ENCODE measurements around the gene TMEM86B. TPM values are rescaled to one million over a fixed set of nuclear protein-coding genes. Genes with fewer than 3 reads are reported as not detected.
"Not testable (repeated sequence)": the region's sequence is repeated elsewhere in the genome, so short reads cannot be mapped to it uniquely, and the experiment has no call there.

TMEM86B gene
- total and polyA plus RNA-seq, 2 donors (not counting 1 experiment from before 2014, with no cell fraction given), result 0.34 to 1.3 TPM

GRCh38 chr19:55206664-55207500, 21.7 kb downstream of the TMEM86B start:
- peak overlapping the region; percentile 34 for H3K4me2 ChIP-seq (ENCODE audit: extremely low read depth, insufficient read depth, low read length)

GRCh38 chr19:55202199-55202598, 26.4 kb downstream of the TMEM86B start:
- not testable (repeated sequence) for DNase-seq (ENCODE audit: low read depth in 2 of 2); H3K79me2 ChIP-seq (ENCODE audit: control insufficient read depth, insufficient read depth, low read length); H3K36me3 ChIP-seq (ENCODE audit: control insufficient read depth, insufficient read depth, low read length); H2AFZ ChIP-seq (ENCODE audit: low read length); H3K4me2 ChIP-seq (ENCODE audit: extremely low read depth, insufficient read depth, low read length); H3K27me3 ChIP-seq (ENCODE audit: control insufficient read depth, insufficient read depth, low read length); H3K4me1 ChIP-seq (ENCODE audit: control insufficient read depth, extremely low read depth, insufficient read depth, low read length); H3K4me3 ChIP-seq (replicated peaks in 1 of 4; ENCODE audit: control extremely low read depth in 1 of 4, insufficient read depth in 1 of 4, low read depth in 3 of 4, low read length in 4 of 4); H3K27ac ChIP-seq (ENCODE audit: insufficient read depth, low read length); H3K9ac ChIP-seq (ENCODE audit: insufficient read depth, low read length); H4K20me1 ChIP-seq (ENCODE audit: control insufficient read depth, extremely low read depth, insufficient read depth, low read length); H3K9me3 ChIP-seq (ENCODE audit: control insufficient read depth, insufficient read depth, low read depth, low read length)
- peak in 1 of 2 donors; percentile 27 for TF ChIP-seq CTCF (conservative IDR thresholded peaks at IDR 0.05 in 1 of 2, IDR thresholded peaks at IDR 0.05 in 1 of 2; ENCODE audit: low read depth in 1 of 2, low read length in 2 of 2)

More at GRCh38 chr19:55206664-55207500, 21.7 kb downstream of the TMEM86B start:
- Histone ChIP-seq H3K9ac (ENCODE audit: insufficient read depth, low read length) (peak overlapping the region; percentile 23), H3K9me3 (ENCODE audit: control insufficient read depth, insufficient read depth, low read depth, low read length) (no peaks in the 10 kb centered on the region), H2AFZ (ENCODE audit: low read length) (no peak overlapping the region), H3K36me3 (ENCODE audit: control insufficient read depth, insufficient read depth, low read length) (no peaks in the 10 kb centered on the region), H3K27me3 (ENCODE audit: control insufficient read depth, insufficient read depth, low read length) (no peaks in the 10 kb centered on the region), H3K4me3 (replicated peaks in 1 of 4; ENCODE audit: control extremely low read depth in 1 of 4, insufficient read depth in 1 of 4, low read depth in 3 of 4, low read length in 4 of 4) (peak overlapping the region in 3 of 4 experiments; percentile 3 to 57 (median 46)), H3K4me1 (ENCODE audit: control insufficient read depth, extremely low read depth, insufficient read depth, low read length) (peaks cover 17% of the 10 kb centered on the region), H3K27ac (ENCODE audit: insufficient read depth, low read length) (peak overlapping the region; percentile 61), H4K20me1 (ENCODE audit: control insufficient read depth, extremely low read depth, insufficient read depth, low read length) (no peaks in the 10 kb centered on the region), H3K79me2 (ENCODE audit: control insufficient read depth, insufficient read depth, low read length) (no peaks in the 10 kb centered on the region)
- TF ChIP-seq CTCF (conservative IDR thresholded peaks at IDR 0.05 in 1 of 2, IDR thresholded peaks at IDR 0.05 in 1 of 2; ENCODE audit: low read depth in 1 of 2, low read length in 2 of 2) (no peak), EZH2 (IDR thresholded peaks at IDR 0.05; ENCODE audit: low read length, missing control alignments) (no peak)
- peak; percentile 85 to 90 for DNase-seq (ENCODE audit: low read depth in 2 of 2)

GRCh38 chr19:55199620-55200204, 28.9 kb downstream of the TMEM86B start:
- no peak overlapping the region for H3K27ac ChIP-seq (ENCODE audit: insufficient read depth, low read length)
- TF ChIP-seq EZH2 (IDR thresholded peaks at IDR 0.05; ENCODE audit: low read length, missing control alignments) (no peak), CTCF (conservative IDR thresholded peaks at IDR 0.05 in 1 of 2, IDR thresholded peaks at IDR 0.05 in 1 of 2; ENCODE audit: low read depth in 1 of 2, low read length in 2 of 2) (no peak)

More at GRCh38 chr19:55199620-55200204, 28.9 kb downstream of the TMEM86B start:
- H3K9me3 ChIP-seq (ENCODE audit: control insufficient read depth, insufficient read depth, low read depth, low read length), result no peaks in the 10 kb centered on the region
- H3K4me3 ChIP-seq (replicated peaks in 1 of 4; ENCODE audit: control extremely low read depth in 1 of 4, insufficient read depth in 1 of 4, low read depth in 3 of 4, low read length in 4 of 4), result no peak overlapping the region
- no peak for DNase-seq (ENCODE audit: low read depth in 2 of 2)
- H3K9ac ChIP-seq (ENCODE audit: insufficient read depth, low read length), result no peak overlapping the region
- no peaks in the 10 kb centered on the region for H3K79me2 ChIP-seq (ENCODE audit: control insufficient read depth, insufficient read depth, low read length)
- no peak overlapping the region for H3K4me2 ChIP-seq (ENCODE audit: extremely low read depth, insufficient read depth, low read length)
- no peaks in the 10 kb centered on the region for H4K20me1 ChIP-seq (ENCODE audit: control insufficient read depth, extremely low read depth, insufficient read depth, low read length)
- no peaks in the 10 kb centered on the region for H3K36me3 ChIP-seq (ENCODE audit: control insufficient read depth, insufficient read depth, low read length)
- no peaks in the 10 kb centered on the region for H3K4me1 ChIP-seq (ENCODE audit: control insufficient read depth, extremely low read depth, insufficient read depth, low read length)
- no peak overlapping the region for H2AFZ ChIP-seq (ENCODE audit: low read length)
- no peaks in the 10 kb centered on the region for H3K27me3 ChIP-seq (ENCODE audit: control insufficient read depth, insufficient read depth, low read length)

Data from fibroblast of lung (primary cell).